AG10803 (cell line): ENCODE results near the gene USP6NL.

Experiments used
- DNase-seq: peaks from one replicate; pipeline ENCODE4 v3.0.0; 2010; ENCODE audit warnings: low read depth
- H3K4me3 ChIP-seq: 2 replicates; pipeline ENCODE4 v1.5.1; 2011; ENCODE audit warnings: mild to moderate bottlenecking, low read length, control low read depth
- TF ChIP-seq, protein P1 (sequence below): conservative IDR thresholded peaks from 2 replicates; pipeline ENCODE4 v1.5.1; 2011; ENCODE audit warnings: mild to moderate bottlenecking, low read length, control low read depth, inconsistent platforms

USP6NL gene

DNA sequence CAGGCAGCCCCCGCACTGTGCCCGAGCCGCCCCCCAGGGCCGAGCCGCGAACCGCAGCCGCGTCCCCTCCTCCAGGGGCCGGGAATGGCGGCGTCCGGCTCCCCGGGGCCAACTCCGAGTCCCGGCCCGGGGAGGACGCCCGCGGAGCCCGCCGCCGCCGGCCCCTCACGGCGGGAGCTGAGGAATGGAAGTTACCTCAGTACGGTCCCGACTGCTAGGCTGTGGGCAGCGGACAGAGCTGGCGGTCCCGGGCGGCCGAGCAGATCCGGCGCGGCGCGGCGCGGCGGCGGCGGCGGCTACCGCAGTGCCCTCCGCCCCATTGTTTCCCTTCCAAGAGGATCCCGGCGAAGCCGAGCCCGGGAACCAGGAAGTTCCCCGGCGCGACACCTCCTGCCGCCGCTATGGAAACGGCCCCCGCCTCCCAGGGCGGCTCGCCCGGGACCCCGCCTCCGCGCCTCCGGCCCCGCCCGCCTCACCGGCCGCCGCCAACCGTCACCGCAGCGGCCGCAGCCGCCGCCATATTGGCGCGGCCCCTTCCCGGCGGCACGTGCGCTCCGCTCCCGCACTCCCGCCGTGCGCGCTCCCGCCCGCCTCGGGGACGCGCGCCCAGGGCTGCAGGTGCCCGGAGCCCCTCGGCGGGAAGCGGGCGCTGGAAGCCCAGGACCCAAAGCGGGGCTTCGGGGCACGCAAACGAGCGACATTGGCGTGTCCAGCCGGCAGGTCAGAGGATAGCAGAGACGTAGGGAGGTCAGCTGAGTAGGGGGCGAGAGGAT lies at the start of gene USP6NL:
USP6NL (minus strand) TSS at position 403 of the 773 bp plus-strand sequence. CDS start 14,016 bp downstream, outside the sequence.
- TF ChIP-seq, protein P1, sequence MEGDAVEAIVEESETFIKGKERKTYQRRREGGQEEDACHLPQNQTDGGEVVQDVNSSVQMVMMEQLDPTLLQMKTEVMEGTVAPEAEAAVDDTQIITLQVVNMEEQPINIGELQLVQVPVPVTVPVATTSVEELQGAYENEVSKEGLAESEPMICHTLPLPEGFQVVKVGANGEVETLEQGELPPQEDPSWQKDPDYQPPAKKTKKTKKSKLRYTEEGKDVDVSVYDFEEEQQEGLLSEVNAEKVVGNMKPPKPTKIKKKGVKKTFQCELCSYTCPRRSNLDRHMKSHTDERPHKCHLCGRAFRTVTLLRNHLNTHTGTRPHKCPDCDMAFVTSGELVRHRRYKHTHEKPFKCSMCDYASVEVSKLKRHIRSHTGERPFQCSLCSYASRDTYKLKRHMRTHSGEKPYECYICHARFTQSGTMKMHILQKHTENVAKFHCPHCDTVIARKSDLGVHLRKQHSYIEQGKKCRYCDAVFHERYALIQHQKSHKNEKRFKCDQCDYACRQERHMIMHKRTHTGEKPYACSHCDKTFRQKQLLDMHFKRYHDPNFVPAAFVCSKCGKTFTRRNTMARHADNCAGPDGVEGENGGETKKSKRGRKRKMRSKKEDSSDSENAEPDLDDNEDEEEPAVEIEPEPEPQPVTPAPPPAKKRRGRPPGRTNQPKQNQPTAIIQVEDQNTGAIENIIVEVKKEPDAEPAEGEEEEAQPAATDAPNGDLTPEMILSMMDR, result no peak
- peak within 1 kb of the TSS; percentile 85 for H3K4me3 ChIP-seq
- DNase-seq, result peak; percentile 76

DNA sequence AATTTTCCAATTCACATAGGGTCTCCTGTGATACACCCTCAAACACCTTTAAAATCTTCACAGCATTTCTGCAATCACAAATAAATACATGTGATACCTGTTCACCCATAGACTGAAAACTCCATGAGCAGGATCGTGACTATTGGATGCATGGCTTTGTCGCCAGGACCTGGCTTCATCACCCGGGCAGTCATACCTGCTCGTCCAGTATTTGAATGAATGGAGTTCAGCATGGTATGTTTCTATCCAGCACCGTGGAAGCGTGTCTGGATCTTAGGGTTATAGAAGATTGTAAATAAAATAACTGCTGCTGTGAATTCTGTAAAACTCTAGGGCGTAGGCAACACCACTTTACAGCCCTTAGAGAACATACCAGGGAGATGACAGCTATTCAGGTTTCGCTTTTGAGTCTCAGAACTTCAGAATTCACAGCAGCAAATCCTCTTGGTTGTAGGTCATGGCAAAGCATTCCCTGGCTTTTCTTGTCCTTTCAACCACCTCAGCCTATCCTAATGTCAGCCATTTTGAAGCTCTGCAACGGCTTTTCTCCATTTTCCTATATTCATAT lies 47.4 kb upstream of the USP6NL start:
- DNase-seq, result no peak
- TF ChIP-seq, protein P1, result no peak
- H3K4me3 ChIP-seq, result no peak overlapping the region

- H3K4me3 ChIP-seq, result no peak overlapping the region
- DNase-seq, result no peak
- TF ChIP-seq, protein P1, result no peak
These were observed 44.4 kb upstream of the USP6NL start for GRCh38 chr10:11655836-11656235.

GRCh38 chr10:11654659-11655058 lies 43.2 kb upstream of the USP6NL start:
- TF ChIP-seq, protein P1, result no peak
- DNase-seq, result no peak
- H3K4me3 ChIP-seq, result no peak overlapping the region

DNA sequence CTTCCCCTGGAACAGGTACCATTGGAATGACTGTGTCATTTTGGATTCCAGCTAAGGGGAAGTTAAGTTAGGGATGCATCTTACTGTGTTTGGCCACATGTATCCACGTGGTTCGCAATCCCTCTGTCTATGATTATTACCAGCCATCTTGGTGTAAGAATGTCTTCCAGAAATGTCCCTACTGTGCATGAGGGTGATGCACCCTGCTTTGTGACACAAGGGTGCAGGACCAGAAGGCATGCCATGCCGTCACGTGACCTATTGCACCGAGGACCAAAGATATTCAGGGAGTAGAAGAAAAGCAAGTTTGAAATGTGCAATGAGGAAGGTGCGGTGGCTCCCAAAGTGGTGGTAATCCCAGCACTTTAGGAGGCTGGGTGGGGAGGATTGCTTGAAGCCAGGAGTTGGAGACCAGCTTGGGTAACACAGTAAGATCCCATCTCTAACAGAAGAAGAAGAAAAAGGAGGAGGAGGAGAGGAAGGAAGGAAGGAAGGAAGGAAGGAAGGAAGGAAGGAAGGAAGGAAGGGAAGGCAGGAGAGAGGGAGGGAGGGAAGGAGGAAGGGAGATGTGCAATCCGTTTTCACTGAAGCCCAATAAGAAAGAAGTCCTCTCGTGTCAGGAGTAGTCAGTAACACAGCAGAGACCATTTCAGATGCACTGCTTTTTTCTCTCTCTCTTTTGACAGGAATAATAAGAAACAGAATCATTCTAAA lies 42.5 kb upstream of the USP6NL start:
- DNase-seq, result no peak
- TF ChIP-seq, protein P1, result no peak
- H3K4me3 ChIP-seq, result no peak overlapping the region

DNA sequence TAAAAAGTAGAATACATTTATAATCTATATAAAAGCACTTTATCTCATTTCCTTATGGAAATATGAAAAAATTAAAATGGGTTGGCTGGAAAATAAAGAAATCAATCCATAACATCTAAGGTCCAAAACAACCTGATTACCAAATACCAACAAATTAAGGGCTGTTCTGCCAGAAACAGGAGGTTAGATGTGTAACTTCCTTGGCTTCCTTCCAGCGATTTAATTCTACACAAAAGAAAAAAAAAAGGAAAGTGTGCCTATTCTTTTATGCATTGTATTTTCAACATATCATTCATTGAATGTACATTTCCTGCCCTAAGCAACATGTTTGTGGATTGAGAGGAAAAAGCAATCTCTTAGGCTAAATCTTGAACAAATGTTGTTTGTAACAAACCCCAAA lies 36.2 kb upstream of the USP6NL start:
- H3K4me3 ChIP-seq, result no peak overlapping the region
- no peak for DNase-seq
- TF ChIP-seq, protein P1, result no peak
